Measurements from ENCODE around the gene CBX6. TPM values are rescaled to one million over a fixed set of nuclear protein-coding genes. Genes with fewer than 3 reads are reported as not detected.

Gene CBX6
- total RNA-seq, 2 experiments from 2014 or later, result 45.2 to 67.2 TPM

- no TSS peak for BruUV-seq (replicated peaks)
- DNase-seq (ENCODE audit: low spot score), result no peak
- intact Hi-C loops (cut with micrococcal nuclease; ENCODE audit: unreplicated experiment), result no loop called here
These were observed 8.4 kb downstream of the CBX6 start for GRCh38 chr22:38863531-38864131.

GRCh38 chr22:38862375-38863329 lies 9.4 kb downstream of the CBX6 start:
- Histone ChIP-seq H3K4me1 (ENCODE audit: insufficient read depth, low read length, poor library complexity, severe bottlenecking) (no peaks in the 10 kb centered on the region), H3K27ac (ENCODE audit: low read depth, low read length, poor library complexity, severe bottlenecking) (no peak overlapping the region), H2AFZ (ENCODE audit: low read length) (no peak overlapping the region), H3K79me2 (ENCODE audit: insufficient read depth, low read depth, low read length) (no peaks in the 10 kb centered on the region), H3K4me3 (ENCODE audit: low read depth, low read length, poor library complexity, severe bottlenecking) (no peak overlapping the region), H4K20me1 (ENCODE audit: insufficient read depth, low read length) (0 out of 2 replicates have a peak, but pooled peaks cover 5% of the 10 kb centered on the region), H3K9me3 (ENCODE audit: low read length) (no peaks in the 10 kb centered on the region), H3K4me2 (ENCODE audit: low read length) (no peak overlapping the region), H3K36me3 (ENCODE audit: insufficient read depth, low read length) (peaks cover 41% of the 10 kb centered on the region), H3K9me2 (ENCODE audit: insufficient read depth, low read length) (no peaks in the 10 kb centered on the region)
- no TSS peak for BruUV-seq (replicated peaks)
- intact Hi-C loops (cut with micrococcal nuclease; ENCODE audit: unreplicated experiment), result no loop called here
- no peak for TF ChIP-seq EZH2phosphoT487 (IDR thresholded peaks at IDR 0.05; ENCODE audit: borderline replicate concordance, low read depth, low read length)
- TF ChIP-seq CTCF (conservative IDR thresholded peaks at IDR 0.05; ENCODE audit: low read length), result no peak
- ChIA-PET POLR2A (no interaction called here), CTCF (ENCODE audit: unreplicated experiment) (no interaction called here)
- no peak for DNase-seq (ENCODE audit: low spot score)

More at GRCh38 chr22:38863531-38864131, 8.4 kb downstream of the CBX6 start:
- no peak overlapping the region for H3K4me3 ChIP-seq (ENCODE audit: low read depth, low read length, poor library complexity, severe bottlenecking)
- H3K9me2 ChIP-seq (ENCODE audit: insufficient read depth, low read length), result no peaks in the 10 kb centered on the region
- H3K9me3 ChIP-seq (ENCODE audit: low read length), result no peaks in the 10 kb centered on the region
- TF ChIP-seq EZH2phosphoT487 (IDR thresholded peaks at IDR 0.05; ENCODE audit: borderline replicate concordance, low read depth, low read length), result no peak
- no peak for TF ChIP-seq CTCF (conservative IDR thresholded peaks at IDR 0.05; ENCODE audit: low read length)
- ChIA-PET CTCF (ENCODE audit: unreplicated experiment) (no interaction called here), POLR2A (no interaction called here)
- H3K79me2 ChIP-seq (ENCODE audit: insufficient read depth, low read depth, low read length), result no peaks in the 10 kb centered on the region
- H3K36me3 ChIP-seq (ENCODE audit: insufficient read depth, low read length), result peaks cover 51% of the 10 kb centered on the region
- no peak overlapping the region for H3K4me2 ChIP-seq (ENCODE audit: low read length)
- H3K4me1 ChIP-seq (ENCODE audit: insufficient read depth, low read length, poor library complexity, severe bottlenecking), result peaks cover 3% of the 10 kb centered on the region
- H2AFZ ChIP-seq (ENCODE audit: low read length), result no peak overlapping the region
- H4K20me1 ChIP-seq (ENCODE audit: insufficient read depth, low read length), result 0 out of 2 replicates have a peak, but pooled peaks cover 5% of the 10 kb centered on the region
- no peak overlapping the region for H3K27ac ChIP-seq (ENCODE audit: low read depth, low read length, poor library complexity, severe bottlenecking)

Measured in OCI-LY7 (cell line).